ENCODE measurements around the gene TNNT3.
"Not testable (repeated sequence)": the region's sequence is repeated elsewhere in the genome, so short reads cannot be mapped to it uniquely, and the experiment has no call there.

Gene TNNT3

DNA sequence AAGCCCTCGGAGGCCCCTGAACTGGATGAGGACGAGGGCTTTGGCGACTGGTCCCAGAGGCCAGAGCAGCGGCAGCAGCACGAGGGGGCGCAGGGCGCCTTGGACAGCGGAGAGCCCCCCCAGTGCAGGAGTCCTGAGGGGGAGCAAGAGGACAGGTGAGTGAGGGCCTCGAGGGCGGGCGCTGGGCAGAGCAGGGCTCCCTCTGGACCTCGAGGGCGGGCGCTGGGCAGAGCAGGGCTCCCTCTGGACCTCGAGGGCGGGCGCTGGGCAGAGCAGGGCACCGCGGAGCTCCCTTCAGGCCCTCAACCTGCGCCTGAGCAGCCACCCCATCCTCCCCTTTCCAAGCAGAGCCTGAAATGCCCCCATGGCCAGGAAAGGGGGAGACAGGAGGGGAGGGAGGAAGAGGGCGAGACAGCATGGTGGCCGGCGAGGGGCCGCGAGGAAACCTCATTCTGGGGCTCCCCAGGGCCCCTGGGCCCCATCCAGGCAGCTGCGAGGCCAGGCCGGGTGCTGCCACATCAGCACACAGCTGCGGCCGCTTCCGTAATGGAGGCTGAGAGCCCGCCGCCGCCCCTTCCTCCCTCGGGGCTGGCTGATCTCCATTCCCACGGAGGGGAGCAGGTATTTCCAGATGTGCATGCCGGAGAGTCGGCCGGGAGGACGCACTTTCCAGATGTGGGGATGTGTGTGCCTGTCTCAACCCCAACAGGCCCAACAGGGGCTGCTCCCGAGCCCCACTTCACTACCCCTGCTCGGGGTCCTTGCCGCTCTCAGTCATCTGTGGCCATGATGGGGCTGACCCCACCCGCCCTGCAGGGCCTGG lies 37.9 kb upstream of the TNNT3 start:
- no peak for DNase-seq

DNA sequence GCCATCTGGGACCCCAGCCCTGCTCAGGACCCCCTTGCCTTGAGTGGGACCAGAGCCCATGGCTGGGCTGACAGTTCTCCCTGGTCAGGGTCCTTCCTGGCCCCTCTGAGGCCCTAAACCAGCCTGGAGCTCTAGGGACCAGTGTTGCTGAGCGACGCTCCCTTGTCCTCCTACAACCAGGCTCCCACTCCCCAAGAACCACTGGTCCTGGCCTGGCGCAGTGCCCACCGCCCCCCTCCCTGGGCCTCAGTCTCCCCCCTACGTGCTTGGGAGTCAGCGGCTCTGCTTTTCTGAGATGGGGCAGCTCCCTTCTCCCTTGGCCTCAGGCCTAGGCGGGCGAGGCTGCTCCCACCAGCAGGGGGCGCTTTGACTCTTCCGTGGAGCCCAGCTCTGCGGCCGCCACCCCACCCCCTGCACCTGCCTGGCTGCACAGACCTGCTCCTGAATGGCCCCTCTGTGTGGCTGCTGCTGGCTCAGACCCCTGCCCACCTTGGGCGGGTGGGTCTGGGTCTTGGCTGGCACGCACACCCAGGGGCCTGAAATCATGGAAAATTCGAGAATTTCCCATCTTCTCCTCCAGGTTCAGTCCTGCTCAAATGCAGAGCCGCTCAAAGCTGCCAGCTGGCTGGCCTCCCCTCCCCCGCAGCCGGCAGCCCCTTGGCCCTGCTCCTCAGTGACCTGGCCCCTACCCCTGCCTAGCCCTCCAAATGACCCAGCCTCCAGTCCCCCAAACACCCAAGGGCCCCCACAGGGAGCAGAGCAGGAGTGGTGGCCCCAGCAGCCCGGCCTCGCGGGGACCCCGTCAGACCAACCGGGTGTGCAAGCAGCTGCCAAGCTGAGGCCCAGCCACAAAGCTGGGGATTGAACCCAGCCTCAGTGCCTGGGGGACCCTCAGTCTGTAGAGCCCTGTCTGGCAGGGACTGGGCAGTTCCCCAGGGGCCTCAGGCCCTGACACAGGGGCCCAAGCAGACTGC lies 37.0 kb upstream of the TNNT3 start:
- peak; percentile 4 for DNase-seq

DNA sequence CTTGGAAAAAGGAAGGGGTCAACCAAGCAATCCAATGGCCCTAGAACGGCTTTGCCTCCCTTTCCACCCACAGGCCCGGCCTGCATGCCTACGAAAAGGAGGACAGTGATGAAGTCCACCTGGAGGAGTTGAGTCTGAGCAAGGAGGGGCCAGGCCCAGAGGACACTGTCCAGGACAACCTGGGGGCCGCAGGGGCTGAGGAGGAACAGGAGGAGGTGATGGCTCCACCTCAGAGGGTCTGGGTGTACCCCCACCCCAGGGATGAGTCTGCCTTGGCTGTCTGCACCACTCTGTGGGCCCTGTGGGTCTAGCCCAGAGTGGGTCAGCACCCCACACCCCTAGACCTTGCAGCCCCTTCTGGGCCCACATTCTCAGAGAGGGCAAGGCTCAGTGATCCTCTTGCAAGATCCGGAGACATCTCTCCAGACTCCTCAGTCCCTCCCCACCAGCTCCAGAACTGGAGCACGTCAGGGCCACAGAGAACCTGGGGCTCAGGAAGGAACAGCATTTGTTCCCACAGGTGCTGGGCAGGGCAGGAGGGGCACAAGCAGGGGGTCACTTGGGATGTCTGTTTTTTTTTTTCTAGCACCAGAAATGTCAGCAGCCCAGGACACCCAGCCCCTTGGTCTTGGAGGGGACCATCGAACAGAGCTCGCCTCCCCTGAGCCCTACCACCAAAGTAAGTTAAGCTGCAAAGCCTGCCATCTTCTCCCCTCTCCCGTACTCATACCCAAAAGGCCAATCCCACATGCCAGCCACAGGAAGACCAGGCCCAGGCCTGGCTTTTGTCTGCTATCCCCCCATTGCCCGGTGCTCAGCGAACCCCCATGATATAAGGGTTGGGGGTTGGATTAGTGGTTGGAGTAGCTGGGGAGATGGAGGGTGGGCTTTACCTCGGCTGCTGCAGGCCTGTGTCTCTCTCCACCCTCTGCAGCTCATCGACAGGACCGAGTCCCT lies 35.9 kb upstream of the TNNT3 start:
- no peak for DNase-seq

DNA sequence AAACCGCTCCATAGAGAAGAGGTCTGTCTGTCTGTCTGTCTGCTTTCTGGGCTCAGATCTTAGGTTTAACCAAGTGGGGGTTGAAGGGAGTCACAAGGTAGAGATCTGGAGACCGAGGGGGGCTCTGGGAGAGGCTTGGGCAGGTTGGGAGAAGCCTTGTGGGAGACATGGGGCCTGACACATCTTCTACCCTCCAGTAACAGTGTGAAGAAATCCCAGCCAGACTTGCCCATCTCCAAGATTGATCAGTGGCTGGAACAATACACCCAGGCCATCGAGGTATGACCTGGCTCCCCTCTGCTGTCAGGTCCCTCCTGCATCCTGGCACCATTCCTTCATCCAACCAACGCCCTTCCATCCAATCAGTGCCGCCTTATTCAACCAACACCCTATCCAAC lies 35.2 kb upstream of the TNNT3 start:
- DNase-seq: no peak

DNA sequence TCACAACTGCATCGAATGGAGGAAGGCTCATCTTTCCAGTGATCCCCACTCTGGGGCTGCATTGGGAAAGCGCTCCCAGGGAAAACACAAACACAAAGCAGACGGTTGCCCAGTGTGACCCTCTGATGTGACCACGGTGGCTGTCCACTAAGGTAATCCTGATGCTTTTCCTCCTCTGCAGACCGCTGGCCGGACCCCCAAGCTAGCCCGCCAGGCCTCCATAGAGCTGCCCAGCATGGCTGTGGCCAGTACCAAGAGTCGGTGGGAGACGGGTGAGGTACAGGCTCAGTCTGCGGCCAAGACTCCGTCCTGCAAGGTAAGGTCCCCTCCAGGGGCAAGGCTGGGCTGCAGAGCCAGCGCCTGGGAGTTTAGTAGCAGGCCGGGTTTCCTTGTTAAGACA lies 33.0 kb upstream of the TNNT3 start:
- DNase-seq: not testable (repeated sequence)

DNA sequence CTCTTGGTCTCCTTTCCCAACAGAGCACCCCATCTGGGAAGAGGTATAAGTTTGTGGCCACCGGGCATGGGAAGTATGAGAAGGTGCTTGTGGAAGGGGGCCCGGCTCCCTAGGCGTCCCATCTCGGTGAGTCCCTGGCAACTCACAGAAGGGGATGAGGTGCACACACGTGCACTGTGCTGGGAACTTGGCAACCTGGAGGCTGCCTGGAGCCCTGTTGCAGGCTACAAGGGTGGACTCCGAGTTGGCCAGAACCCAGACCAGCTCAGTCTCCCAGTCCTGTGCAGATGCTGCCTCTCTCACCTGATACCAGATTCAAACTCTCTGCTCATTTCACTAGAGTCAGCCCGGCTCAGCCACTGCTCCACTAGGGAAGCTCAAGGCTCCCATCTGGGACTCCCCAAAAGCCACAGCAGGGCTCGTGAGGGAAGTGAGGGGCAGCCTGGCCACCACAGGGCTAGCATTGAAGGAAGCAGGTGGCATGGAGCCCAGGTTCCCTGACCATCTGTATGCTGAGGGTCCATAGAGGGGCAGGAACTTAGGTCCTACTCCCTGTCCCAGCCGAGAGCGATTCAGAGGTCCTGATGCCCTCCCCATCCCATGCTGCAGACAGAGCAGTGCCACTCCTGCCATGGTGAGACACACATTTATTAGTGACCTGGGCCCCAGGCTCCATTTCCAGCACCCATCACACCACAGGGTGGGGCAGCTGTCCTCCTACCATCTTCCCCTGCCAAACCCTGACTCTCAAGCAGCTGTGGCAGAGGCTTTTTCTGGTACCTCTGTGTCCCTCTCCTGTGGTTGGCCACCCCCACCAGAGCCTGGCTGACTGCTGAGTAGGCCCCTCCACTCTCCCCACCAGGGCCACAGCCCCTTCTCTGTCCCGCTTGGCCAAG lies 31.8 kb upstream of the TNNT3 start:
- DNase-seq: no peak

DNA sequence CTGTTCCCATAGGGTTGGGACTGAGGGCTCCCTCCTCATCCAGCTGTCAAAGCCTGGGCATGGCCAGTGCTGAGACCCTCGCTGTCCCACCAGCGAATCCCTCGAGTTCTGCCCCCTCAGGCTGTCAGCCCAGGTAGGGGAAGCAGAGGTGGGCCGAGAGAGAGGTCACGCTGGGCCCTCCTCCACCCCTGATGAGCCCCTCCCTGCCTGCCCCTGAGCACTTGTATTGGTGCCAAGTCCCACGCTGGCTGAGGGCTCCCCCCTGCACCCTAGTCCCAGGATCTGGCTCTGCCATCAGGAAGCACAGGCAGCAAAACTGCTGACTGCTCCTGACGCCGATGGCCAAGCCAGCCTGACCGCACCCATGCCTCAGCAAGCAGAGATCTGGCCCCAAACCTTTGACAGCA lies 31.2 kb upstream of the TNNT3 start:
- DNase-seq: no peak

DNA sequence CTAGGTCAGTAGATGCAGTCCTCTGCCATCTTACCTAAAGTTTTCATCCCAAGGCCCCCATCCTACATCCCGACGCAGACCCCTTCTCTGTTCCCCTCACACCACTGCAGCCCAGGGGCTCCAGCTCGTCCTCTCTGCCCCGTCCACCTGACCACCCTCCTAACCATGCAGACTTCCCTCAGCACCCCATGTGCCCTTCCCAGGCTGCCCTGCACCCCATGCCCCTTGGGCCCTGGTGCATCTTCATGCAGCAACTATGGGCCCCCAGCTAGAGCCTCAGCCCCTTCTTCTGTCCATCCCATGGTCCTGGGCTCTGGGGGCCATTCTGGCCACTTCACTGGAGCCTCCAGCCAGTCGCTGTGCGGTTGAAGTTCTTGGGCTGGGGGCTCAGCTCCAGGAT lies 30.7 kb upstream of the TNNT3 start:
- no peak for DNase-seq

DNA sequence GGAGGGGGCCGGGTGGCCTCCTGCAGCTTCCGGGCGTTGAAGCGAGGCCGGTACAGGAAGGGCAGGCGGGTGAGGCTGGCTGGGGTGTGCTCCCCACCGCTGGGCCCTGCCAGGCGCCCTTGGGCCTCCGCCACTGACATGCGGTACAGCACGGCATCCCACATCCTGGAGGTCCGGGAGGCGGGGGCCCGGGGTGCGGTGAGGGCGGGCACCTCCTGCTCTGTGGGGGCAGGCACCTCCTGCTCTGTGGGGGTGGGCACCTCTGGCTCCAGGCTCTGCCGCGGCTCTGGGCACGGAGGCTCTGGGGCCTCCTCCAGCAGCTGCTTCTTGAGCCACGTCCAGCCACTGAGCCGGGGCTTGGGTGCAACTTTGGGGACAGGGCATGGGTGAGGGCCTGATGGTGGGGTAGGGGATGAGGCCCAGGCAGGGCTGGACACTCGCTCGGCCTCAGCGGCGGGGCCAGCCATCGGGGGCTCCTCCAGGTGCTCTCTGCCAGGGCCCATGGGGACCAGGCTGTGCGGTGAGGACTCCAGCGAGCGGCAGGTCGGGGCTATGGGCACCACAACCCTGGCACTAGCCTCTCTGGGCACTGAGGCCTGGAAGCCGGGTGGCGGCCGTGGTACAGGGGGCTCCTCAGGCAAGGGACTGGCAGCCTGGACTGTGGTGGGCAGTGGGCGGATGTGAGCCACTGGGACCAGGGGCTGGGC lies 30.1 kb upstream of the TNNT3 start:
- DNase-seq: no peak

DNA sequence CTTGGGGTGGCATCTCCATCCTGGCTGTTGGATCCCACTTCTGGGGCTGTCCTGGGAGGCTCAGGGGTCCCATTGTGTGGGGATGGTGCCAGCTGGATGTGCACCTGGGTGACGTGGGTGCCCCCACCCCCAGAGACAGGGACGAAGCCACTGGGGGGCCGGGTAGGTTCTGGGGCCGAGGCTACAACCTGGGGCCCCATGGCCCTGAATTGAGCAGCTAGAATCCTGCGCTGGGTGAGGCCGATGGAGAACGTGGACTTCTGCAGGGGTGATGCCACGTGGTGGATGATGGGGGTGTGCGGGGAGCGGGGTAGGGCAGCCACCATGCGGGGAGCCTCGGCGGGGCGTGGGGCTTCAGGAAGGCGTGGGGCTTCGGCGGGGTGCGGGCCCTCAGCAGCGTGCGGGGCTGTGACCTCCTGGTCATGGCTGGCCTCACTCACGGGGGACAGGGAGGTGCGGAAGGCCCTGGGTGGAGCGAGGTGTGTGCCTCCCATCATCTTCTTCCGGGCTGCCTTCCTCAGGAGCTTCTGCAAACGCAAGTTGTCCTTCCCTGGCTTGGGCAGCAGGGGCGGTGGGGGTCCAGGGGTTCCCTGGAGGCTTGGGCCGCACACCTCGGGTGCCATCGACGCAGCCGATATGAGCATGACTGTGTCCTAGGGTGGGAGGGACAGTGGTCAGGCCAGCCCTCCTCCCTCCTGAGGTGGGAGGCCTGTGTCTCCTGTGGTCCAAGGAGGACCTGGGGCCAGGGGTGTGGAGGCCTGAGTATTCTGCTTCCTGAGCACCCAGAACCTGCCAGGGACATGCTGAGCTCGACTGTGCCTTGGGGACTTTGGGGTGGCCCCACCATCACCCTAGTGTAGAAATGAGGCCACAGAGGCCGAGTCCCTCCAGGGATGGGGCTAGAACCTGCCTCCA lies 29.3 kb upstream of the TNNT3 start:
- no peak for DNase-seq

DNA sequence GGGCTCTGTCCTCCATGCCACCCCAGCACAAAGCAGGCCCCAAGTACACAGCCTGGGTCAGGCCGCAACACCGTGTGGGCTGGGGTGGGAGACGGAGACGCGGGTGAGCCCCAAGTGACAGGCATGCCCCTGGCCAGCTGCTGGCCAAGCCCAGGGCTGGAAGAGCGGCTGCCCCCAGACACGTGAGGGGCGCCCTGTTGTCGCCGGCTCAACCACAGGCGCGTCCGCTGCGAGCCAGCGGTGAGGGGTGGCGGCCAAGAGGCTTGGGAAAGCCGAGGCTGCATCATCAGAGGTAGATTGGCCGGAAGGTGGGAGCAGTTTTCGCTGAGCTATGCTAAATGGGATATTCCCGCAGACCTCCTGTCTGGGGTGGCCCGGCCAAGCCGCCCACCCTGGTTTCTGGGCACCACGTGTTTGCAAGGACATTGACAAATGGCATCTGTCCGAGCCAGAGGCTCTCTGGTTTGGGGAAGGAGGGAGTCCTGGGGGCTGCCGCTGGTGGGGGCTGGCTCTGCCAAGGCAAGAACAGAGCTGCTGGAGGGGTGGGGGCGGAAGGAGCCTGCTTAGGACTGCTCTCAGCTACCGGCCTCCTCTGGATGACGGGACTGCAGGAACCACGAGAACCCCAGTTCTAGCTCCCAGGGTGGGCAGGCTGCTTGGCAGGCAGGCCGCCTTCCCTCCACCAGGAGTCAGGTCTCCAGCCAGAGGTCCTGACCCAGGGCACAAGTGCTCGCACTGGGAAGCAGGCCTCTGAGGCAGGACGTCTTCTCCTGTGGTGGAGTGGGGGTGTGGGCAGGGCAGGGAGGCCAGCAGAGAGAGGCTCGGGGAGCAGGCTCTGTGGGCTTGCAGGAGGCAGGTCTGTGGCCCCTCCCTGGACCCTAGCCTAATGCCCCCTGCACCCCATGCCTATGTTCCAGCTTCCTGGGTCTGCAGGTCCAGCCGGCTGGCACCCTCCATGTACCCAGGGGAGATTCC lies 28.4 kb upstream of the TNNT3 start:
- DNase-seq: no peak

DNA sequence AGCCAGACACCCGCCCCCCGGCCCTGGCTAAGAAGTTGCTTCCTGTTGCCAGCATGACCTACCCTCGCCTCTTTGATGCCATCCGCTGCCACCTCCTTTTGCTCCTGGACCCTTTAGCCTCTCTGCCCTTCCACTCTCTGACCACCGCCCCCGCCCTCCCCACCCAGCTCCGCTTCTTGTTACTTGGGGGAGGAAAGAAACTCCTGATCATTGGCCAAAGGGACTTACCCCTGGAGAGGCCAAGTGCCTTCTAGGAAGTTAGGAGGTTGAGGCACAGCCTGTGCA lies 27.7 kb upstream of the TNNT3 start, which contains the start of gene PRR33:
TSS of gene PRR33 (minus strand) at position 65 of the 285 bp plus-strand sequence. CDS start 1,311 bp downstream, outside the sequence.
- no peak for DNase-seq

DNA sequence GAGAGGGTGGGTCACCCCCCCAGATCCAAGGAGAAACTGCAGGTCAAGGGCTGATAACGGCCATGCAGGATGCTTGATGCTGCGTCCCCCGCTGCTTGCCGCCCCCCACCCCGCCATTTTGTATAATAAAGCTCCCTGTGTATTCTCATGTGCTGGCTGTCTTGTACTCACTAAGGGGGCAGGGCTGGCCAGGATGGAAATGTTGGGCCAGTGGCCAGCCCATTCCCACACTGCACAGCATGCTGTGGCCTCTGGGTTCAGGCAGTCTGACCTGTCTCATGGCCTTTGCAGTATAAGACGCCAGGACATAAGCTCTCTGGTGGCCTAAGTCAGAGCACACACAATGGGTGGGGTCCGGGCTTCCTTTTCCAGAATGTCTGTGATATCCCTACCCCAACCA lies 27.4 kb upstream of the TNNT3 start:
- no peak for DNase-seq

DNA sequence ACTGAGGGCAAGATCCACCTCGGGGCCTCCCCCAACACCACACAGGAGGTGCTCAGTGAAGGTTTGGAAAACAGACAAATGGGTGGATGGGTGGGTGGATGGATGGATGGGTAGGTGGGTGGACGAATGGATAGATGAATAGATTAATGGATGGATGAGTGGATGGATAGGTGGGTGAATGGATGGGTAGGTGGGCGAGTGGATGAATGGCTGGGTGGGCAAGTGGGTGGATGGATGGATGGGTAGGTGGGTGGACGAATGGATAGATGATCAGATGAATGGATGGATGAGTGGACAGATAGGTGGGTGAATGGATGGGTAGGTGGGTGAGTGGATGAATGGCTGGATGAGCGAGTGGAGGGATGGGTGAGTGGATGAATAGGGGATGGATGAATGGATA lies 26.9 kb upstream of the TNNT3 start:
- DNase-seq: no peak

DNA sequence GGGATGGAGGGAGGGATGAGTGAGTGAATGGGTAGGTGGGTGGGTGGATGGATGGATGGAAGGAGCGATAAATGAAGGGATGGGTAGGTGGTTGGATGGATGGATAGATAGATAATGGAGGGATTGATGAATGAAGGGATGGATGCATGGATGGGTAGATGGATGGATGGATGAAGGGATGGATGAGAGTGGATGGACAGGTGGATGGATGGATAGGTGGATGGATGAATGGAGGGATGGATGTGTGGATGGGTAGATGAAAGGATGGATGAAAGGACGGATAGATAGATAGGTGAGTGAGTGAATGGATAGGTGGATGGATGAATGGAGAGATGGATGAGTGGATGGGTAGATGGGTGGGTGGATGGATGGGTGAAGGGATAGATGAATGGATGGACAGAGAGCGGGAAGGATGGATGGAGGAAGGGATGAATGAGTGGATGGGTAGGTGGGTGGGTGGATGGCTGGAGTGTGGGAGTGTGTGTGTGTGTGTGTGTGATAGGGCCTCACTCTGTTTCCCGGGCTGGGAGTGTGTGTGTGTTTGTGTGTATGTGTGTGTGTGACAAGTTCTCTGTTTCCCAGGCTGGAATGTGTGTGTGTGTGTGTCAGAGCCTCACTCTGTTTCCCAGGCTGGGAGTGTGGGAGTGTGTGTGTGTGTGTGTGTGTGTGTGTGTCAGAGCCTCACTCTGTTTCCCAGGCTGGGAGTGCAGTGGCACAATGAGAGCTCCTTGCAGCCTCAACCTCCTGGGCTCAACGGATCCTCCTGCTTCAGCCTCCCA lies 25.7 kb upstream of the TNNT3 start:
- DNase-seq: no peak

DNA sequence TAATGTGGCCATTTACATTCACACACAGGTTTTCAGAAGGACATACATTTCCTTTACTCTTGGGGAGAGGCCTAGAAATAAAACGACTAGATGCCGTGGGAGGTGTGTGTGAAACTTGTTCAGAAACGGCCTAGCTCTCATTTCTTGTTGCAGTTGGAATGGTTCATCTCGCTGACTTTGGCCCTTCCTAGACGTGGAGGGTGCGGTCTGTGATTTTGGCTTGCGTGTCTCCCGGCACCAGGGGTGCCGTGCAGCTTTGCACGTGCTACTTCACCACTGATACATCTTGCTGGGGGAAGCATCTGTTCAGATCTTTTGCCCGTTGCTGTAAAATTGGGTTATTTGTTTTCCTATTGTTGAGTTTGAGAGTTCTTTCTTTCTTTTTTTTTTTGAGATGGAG lies 24.7 kb upstream of the TNNT3 start:
- no peak for DNase-seq

DNA sequence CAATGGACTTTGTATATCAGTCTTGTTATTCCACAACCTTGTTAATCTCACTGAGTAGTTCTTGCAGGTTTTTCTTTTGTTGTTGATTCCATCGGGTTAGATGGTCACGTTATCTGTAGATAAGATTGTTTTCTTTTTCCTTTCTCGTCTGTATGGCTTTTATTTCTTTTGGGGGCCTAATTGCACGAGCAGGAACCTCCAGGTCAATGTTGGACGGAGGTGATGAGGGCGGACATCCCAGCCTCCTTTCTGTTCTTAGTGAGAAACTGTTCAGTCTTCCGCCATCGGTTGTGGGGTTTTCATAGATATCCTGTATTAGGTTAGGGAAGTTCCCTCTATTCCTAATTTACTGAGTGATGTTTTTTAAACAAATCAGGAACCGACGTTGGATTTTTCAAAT lies 23.0 kb upstream of the TNNT3 start:
- no peak for DNase-seq

DNA sequence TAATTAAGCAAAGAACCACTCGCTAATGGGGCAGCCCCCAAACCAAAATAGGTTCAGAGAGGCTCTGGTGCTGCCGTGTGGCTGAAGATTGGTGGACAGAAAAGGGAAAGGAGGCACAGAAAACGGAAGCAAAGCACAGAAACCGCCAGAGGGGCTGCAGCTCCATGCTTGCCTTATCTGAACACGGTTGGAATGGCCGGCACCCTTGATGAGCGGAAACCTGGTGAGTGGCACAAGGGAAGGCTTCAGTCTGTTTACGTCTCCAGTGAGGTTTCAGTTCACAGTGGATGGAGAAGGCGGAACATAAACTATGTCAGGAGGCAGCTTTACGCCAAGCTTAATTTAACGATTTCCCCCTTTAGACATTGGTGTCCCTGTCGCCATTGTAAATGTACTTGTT lies 22.6 kb upstream of the TNNT3 start:
- DNase-seq: no peak
